GM18909 (cell line): Measurements from ENCODE around the gene ZNF74.
"Not testable (repeated sequence)": the region's sequence is repeated elsewhere in the genome, so short reads cannot be mapped to it uniquely, and the experiment has no call there.

ENCODE experiments used
- ATAC-seq: cut with Tn5 transposase; IDR thresholded peaks from one replicate; pipeline ENCODE4 v1.9.1; 2021; ENCODE audit warnings: mild to moderate bottlenecking; ENCODE audit not compliant: unreplicated experiment, poor library complexity

ZNF74 gene

GRCh38 chr22:20415699-20416098 is 21.7 kb downstream of the ZNF74 start:
- not testable (repeated sequence) for ATAC-seq

- no peak for ATAC-seq
Observed at GRCh38 chr22:20418211-20418788, 24.3 kb downstream of the ZNF74 start.

GRCh38 chr22:20419664-20419951 is 25.7 kb downstream of the ZNF74 start:
- no peak for ATAC-seq

GRCh38 chr22:20420157-20420842 is 26.3 kb downstream of the ZNF74 start:
- ATAC-seq: no peak

- no peak for ATAC-seq
Observed at GRCh38 chr22:20421507-20421874, 27.5 kb downstream of the ZNF74 start.

GRCh38 chr22:20422271-20423007 is 28.5 kb downstream of the ZNF74 start:
- ATAC-seq: no peak

GRCh38 chr22:20423008-20423905 is 29.3 kb downstream of the ZNF74 start:
- no peak for ATAC-seq

GRCh38 chr22:20423906-20424551 is 30.1 kb downstream of the ZNF74 start:
- ATAC-seq: no peak

- no peak for ATAC-seq
Observed at GRCh38 chr22:20424568-20424931, 30.6 kb downstream of the ZNF74 start.

- ATAC-seq: no peak
Observed at GRCh38 chr22:20424932-20425565, 31.1 kb downstream of the ZNF74 start.

- ATAC-seq: no peak
Observed at GRCh38 chr22:20425566-20426258, 31.8 kb downstream of the ZNF74 start.

GRCh38 chr22:20426259-20426615 is 32.3 kb downstream of the ZNF74 start:
- no peak for ATAC-seq

GRCh38 chr22:20427104-20427944 is 33.4 kb downstream of the ZNF74 start:
- ATAC-seq: no peak

- ATAC-seq: no peak
Observed at GRCh38 chr22:20427945-20428417, 34.0 kb downstream of the ZNF74 start.

GRCh38 chr22:20428496-20429253 is 34.7 kb downstream of the ZNF74 start:
- no peak for ATAC-seq

GRCh38 chr22:20429254-20430100 is 35.5 kb downstream of the ZNF74 start:
- no peak for ATAC-seq
